Testis (tissue), 2 donors: ENCODE data around the gene DEFB132.

ENCODE experiments used
- CTCF ChIP-seq, 3 experiments: fragments of 450-650 bp in 2 of 3; fragments of 200-600 bp in 1 of 3; sonication (generic) in 1 of 3; IDR thresholded peaks; one replicate each; pipeline ENCODE4 v1.5.1; 2016 to 2019; ENCODE audit warnings: antibody characterized with exemption in 3 of 3, mild to moderate bottlenecking in 2 of 3, moderate library complexity in 1 of 3
- POLR2A ChIP-seq: fragments of 450-650 bp; IDR thresholded peaks from one replicate; pipeline ENCODE4 v1.6.1; 2017; ENCODE audit warnings: antibody characterized with exemption, mild to moderate bottlenecking, moderate library complexity

GRCh38 chr20:263701-264100 lies 6.2 kb downstream of the DEFB132 start:
- TF ChIP-seq CTCF (IDR thresholded peaks at IDR 0.05) (no peak), POLR2A (no peak)
